Parathyroid adenoma (tissue), 2 donors: Measurements from ENCODE around the gene TC2N.

ENCODE experiments used
- H2AFZ ChIP-seq: fragments of 300-600 bp; sonication (generic); one replicate; pipeline ENCODE4 v1.7.0; 2017; ENCODE audit warnings: antibody characterized with exemption, mild to moderate bottlenecking
- H3K27ac ChIP-seq: fragments of 300-600 bp; sonication (generic); one replicate; pipeline ENCODE4 v1.7.0; 2017
- H3K27me3 ChIP-seq: fragments of 300-600 bp; sonication (generic); one replicate; pipeline ENCODE4 v1.7.0; 2017; ENCODE audit warnings: low read length; ENCODE audit not compliant: control insufficient read depth, insufficient read depth
- H3K36me3 ChIP-seq: fragments of 300-600 bp; sonication (generic); one replicate; pipeline ENCODE4 v1.7.0; 2017; ENCODE audit warnings: low read length; ENCODE audit not compliant: control insufficient read depth, insufficient read depth
- H3K4me1 ChIP-seq: fragments of 300-600 bp; sonication (generic); one replicate; pipeline ENCODE4 v1.7.0; 2017; ENCODE audit warnings: control low read depth
- H3K4me2 ChIP-seq: fragments of 300-600 bp; sonication (generic); one replicate; pipeline ENCODE4 v1.7.0; 2017; ENCODE audit warnings: low read length
- H3K4me3 ChIP-seq: fragments of 300-600 bp; sonication (generic); one replicate; pipeline ENCODE4 v1.7.0; 2017; ENCODE audit warnings: low read depth, low read length
- H3K79me2 ChIP-seq: fragments of 300-600 bp; sonication (generic); one replicate; pipeline ENCODE4 v1.7.0; 2017; ENCODE audit warnings: control low read depth
- H3K9ac ChIP-seq: fragments of 300-600 bp; sonication (generic); one replicate; pipeline ENCODE4 v1.7.0; 2017; ENCODE audit warnings: mild to moderate bottlenecking
- H3K9me3 ChIP-seq: fragments of 300-600 bp; sonication (generic); one replicate; pipeline ENCODE4 v1.7.0; 2017; ENCODE audit warnings: low read length; ENCODE audit not compliant: control insufficient read depth
- CTCF ChIP-seq: fragments of 300-600 bp; sonication (generic); IDR thresholded peaks from one replicate; pipeline ENCODE4 v1.7.0; 2017; ENCODE audit warnings: antibody characterized with exemption, mild to moderate bottlenecking
- donor health status: primary hyperparathyroidism.

Gene TC2N

GRCh38 chr14:91882776-91883175 is 15.4 kb upstream of the TC2N start:
- Histone ChIP-seq H3K9me3 (no peaks in the 10 kb centered on the region), H3K4me1 (no peaks in the 10 kb centered on the region), H3K27ac (no peak overlapping the region), H3K4me2 (no peak overlapping the region), H3K4me3 (no peak overlapping the region), H2AFZ (no peak overlapping the region), H3K36me3 (no peaks in the 10 kb centered on the region), H3K9ac (no peak overlapping the region), H3K79me2 (no peaks in the 10 kb centered on the region), H3K27me3 (no peaks in the 10 kb centered on the region)
- TF ChIP-seq CTCF = no peak

GRCh38 chr14:91882369-91882768 is 15.0 kb upstream of the TC2N start:
- TF ChIP-seq CTCF = no peak
- Histone ChIP-seq H3K9ac (no peak overlapping the region), H3K27me3 (no peaks in the 10 kb centered on the region), H3K4me3 (no peak overlapping the region), H3K27ac (no peak overlapping the region), H2AFZ (no peak overlapping the region), H3K4me1 (no peaks in the 10 kb centered on the region), H3K36me3 (no peaks in the 10 kb centered on the region), H3K79me2 (no peaks in the 10 kb centered on the region), H3K4me2 (no peak overlapping the region), H3K9me3 (no peaks in the 10 kb centered on the region)

GRCh38 chr14:91879196-91879595 is 11.9 kb upstream of the TC2N start:
- Histone ChIP-seq H3K27me3 (no peaks in the 10 kb centered on the region), H3K4me3 (no peak overlapping the region), H3K4me1 (no peaks in the 10 kb centered on the region), H3K9ac (no peak overlapping the region), H3K4me2 (no peak overlapping the region), H3K36me3 (no peaks in the 10 kb centered on the region), H3K9me3 (no peaks in the 10 kb centered on the region), H2AFZ (no peak overlapping the region), H3K79me2 (no peaks in the 10 kb centered on the region), H3K27ac (no peak overlapping the region)
- no peak for TF ChIP-seq CTCF

GRCh38 chr14:91878274-91878673 is 10.9 kb upstream of the TC2N start:
- no peak for TF ChIP-seq CTCF
- Histone ChIP-seq H3K9ac (no peak overlapping the region), H3K4me3 (no peak overlapping the region), H3K27ac (no peak overlapping the region), H3K4me1 (no peaks in the 10 kb centered on the region), H3K36me3 (no peaks in the 10 kb centered on the region), H2AFZ (no peak overlapping the region), H3K9me3 (no peaks in the 10 kb centered on the region), H3K4me2 (no peak overlapping the region), H3K79me2 (no peaks in the 10 kb centered on the region), H3K27me3 (no peaks in the 10 kb centered on the region)

GRCh38 chr14:91877376-91877915 is 10.1 kb upstream of the TC2N start:
- no peaks in the 10 kb centered on the region for H3K9me3 ChIP-seq
- H2AFZ ChIP-seq = peak overlapping the region; percentile 53
- H3K79me2 ChIP-seq = no peaks in the 10 kb centered on the region
- no peaks in the 10 kb centered on the region for H3K27me3 ChIP-seq
- H3K27ac ChIP-seq = no peak overlapping the region
- no peak overlapping the region for H3K9ac ChIP-seq
- H3K4me2 ChIP-seq = no peak overlapping the region
- no peaks in the 10 kb centered on the region for H3K36me3 ChIP-seq
- TF ChIP-seq CTCF = no peak
- peaks cover 6% of the 10 kb centered on the region for H3K4me1 ChIP-seq
- no peak overlapping the region for H3K4me3 ChIP-seq
